Hematopoietic multipotent progenitor cell treated with erythropoietin and hydrocortisone succinate and interleukin-3 and kit ligand, for 15 days (in vitro differentiated cells): ENCODE results near the gene SLC29A2.

Experiments used
- DNase-seq: peaks from one replicate; pipeline ENCODE4 v3.0.0-alpha.2; 2015; ENCODE audit warnings: low spot score

The SLC29A2 gene

DNA sequence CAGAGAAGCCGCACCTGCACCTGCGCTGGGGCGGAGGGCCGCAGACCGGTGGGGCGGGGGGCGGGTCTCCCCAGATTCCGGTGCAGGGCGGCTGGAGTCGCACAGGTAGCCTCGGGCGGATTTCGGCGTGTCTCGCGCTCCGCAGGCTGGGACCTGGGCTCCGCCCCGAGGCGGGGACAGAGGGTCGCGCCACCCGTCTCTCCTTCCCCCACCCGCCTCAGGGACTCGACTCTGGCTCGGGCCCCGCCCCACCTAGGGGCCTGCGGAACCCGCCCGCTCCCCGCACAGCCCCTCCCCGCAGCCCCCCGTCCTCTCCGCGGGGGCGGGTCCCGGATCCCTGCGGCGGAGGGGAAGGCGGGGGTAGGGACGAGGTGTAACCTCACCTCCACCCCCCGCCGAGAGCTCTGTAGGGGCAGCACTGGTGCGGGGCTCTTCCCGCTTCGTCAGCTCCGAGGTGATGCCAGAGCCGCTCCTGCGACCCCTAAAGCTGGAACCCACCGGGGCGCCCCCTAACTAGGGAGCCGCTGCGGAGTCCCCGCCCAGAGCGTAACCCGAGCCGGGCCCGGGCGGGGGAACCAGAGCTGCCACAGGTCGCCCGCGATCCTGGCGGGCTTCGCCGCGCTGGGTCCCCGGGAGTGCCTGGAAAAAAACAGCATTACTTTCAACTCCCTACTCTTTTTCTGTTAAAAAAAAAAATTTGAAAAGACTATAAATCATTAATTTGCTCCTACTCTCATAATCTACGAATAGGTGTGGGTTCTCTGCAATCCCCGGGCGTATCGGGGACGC lies at the start of gene SLC29A2:
Gene SLC29A2, minus strand, starts transcription at position 134 of the 789 bp plus-strand sequence. CDS start 169 bp downstream, outside the sequence.
- DNase-seq: no peak

DNA sequence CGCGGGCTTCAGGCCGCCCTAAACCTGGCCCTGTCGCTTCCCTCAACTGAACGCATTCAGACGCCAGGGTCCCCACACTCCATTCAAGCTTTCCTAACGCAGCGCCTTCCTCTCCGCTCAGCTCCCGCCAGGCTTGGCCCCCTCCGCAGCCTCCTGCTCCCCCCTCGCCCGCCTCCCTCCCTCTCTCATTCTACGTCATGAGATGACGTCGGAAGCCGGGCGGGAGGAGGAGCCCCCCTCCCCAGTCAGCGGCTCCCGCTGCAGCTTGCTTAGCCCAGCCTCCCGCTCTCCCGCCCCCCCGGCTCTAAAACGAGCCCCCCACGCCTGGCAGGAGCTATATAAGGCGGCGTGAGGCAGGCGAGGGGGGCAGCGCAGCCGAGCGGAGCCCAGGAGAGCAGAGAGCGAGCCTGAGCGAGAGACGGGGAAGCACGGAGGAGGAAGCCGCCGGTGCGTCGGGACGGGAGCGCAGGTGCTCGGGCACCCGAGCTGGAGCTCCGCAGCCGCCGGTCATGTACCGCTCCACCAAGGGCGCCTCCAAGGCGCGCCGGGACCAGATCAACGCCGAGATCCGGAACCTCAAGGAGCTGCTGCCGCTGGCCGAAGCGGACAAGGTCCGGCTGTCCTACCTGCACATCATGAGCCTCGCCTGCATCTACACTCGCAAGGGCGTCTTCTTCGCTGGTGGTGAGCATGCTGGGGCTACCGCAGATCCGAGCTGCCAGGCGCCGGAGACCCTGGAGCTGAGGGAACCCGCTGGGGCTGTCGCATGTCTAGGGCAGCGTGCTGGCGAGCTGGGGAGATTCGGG lies 49.3 kb upstream of the SLC29A2 start, which contains the start of gene NPAS4:
Gene NPAS4, plus strand, starts transcription at position 365 of the 806 bp plus-strand sequence. Its CDS starts 145 bp downstream, at position 510.
- DNase-seq: no peak

DNA sequence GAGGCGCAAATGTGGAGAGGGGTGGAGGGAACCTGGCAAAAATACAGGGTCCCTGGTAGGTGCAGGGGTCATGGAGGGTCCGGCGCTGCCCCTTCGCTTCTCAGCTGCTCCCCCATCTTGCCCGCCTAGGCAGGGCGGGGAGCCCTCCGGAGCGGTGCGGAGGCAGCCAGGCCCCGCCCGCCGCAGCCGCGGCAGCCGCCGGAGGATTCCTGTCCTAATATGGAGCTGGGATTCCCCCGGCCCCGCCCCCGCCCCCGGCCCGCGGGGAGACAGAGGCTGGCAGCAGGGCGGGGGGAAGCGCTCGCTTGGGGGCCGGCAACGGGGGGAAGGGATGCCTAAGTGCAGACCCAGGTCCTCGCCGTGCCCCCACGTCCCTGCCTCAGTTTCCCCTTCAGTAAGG lies 48.3 kb upstream of the SLC29A2 start:
- DNase-seq: no peak

DNA sequence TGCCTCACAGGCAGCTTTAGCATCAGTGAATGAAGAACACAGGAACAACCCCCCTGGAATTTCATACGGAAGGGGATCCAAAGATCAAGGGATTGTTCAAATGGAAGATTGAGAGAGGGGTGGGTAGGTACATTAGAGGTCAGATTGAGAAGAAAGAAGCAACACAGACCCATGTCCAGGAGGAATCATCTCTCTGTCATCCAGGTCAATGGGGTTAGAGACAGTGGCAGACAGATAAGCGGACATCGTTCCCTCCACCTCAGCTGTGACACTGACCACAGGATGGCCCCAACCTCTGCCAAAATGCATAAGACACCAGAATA lies 47.4 kb upstream of the SLC29A2 start:
- no peak for DNase-seq

GRCh38 chr11:66418168-66418985 lies 46.8 kb upstream of the SLC29A2 start:
- DNase-seq: peak; percentile 44

DNA sequence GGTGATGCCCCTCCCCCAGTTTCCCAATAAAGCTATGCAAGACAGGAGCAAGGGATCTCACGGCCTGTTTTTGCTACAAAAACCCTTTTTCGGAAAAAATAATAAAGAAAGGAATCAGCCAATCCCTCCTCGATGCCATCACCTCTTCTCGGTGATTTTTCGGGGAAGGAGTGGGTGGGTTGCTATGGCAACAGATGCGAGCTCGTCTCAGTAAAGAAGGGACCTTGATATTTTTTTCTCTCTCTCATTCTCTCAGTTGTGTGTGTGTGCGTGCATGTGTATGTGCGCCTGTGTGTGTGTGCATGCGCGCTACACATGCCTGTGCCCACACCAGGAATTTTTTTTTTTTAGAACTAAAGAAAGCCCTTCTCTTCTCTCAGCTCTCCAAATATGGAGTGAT lies 45.4 kb upstream of the SLC29A2 start:
- DNase-seq: no peak

GRCh38 chr11:66415423-66415822 lies 43.9 kb upstream of the SLC29A2 start:
- no peak for DNase-seq

DNA sequence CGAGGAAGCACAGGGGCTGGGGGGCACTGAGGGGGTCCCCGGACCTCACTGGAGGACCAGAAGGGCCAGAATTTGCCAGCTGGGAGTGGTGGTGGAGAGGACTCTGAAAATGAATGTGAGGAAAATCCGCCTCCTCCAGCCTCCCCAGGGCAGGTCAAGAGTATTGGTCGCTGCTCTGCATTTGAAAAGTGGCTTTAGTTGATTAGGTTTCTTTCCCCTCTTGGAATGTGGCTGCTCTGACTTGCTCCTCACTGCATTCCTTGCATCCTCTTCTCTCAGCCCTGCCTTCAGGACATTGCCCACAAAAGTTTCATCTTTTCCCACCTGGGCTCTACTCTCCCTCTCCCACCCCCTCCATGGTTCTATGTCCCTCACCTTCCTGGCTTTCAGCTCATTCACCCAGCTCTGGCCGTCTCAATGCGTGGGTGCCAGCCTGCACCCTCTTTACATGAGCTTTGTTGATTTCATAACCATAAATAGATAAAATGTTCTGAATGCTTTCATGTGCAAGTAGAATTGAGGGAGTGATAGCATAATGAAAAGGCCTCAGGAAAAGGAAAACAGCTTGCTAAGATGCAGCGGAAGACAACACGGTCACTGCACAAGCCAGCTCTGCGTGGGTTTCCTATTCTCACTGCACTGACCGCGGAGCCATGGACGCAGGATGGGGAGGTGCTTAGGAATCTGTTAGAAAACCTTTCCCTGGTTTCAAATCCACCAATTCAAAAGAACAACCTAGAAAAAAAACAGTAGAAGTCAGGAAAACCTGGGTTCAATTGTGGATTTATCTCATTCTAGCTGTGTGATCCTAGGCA lies 42.8 kb upstream of the SLC29A2 start:
- no peak for DNase-seq

DNA sequence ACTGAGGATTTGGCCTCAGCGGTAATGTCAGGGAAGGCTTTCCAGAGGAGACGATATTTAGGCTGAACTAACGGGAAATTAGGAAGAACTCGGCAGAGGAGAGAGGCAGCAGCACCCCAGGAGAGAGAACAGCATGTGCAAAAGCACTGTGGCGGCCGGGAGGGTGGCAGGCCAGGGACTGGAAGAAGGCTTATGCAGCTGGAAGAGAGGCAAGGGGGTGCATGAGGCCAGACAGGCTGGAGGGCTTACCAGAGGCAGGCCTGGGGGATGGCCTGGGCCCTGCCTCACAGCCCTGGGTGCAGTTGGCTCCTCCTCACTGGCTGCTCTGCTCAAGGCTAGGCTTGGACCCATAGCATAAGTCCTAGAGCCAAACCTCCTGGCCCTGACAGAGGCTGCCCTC lies 41.6 kb upstream of the SLC29A2 start:
- DNase-seq: no peak

DNA sequence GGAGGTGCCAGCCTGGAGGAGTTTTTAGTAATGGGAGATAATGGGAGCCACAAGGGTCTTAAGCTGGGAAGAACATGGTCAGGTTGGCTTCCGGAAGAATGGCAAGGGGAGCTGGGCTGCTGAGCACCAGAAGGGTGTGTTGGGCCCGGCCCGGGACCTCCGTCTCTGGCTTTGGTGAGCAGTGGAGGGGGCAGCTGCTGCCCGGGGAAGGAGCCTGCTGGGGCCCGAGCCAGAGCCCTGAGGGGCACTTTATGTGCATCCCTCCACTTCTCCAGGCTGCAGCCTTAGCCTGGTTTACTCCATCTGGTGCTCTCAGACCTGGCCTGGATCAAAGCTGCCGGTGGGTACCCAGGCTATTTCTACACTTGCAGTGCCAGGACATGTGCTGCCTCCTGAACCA lies 40.5 kb upstream of the SLC29A2 start:
- no peak for DNase-seq

GRCh38 chr11:66411323-66411722 lies 39.8 kb upstream of the SLC29A2 start:
- DNase-seq: no peak

- no peak for DNase-seq
These were observed 38.6 kb upstream of the SLC29A2 start for GRCh38 chr11:66410191-66410590.

DNA sequence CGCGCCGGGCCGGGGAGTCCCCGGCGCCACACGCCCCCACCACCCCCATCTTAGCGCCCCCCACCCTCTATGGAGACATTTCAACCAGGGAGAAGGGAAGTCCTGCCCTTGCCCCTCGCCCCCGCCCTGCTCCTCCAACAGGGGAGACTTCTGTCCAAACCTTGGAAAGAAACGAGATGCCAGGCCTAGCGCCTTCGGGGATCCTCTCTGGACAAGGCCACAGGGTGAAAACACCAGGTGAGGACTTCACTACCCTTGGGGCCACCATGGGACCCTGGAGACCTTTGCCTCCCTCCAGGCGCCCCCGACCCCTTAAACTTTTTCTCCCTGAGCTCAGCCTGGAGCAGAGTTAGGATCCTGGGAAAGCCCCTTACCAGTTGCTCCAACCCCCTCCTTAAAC lies 37.7 kb upstream of the SLC29A2 start:
- DNase-seq: no peak

DNA sequence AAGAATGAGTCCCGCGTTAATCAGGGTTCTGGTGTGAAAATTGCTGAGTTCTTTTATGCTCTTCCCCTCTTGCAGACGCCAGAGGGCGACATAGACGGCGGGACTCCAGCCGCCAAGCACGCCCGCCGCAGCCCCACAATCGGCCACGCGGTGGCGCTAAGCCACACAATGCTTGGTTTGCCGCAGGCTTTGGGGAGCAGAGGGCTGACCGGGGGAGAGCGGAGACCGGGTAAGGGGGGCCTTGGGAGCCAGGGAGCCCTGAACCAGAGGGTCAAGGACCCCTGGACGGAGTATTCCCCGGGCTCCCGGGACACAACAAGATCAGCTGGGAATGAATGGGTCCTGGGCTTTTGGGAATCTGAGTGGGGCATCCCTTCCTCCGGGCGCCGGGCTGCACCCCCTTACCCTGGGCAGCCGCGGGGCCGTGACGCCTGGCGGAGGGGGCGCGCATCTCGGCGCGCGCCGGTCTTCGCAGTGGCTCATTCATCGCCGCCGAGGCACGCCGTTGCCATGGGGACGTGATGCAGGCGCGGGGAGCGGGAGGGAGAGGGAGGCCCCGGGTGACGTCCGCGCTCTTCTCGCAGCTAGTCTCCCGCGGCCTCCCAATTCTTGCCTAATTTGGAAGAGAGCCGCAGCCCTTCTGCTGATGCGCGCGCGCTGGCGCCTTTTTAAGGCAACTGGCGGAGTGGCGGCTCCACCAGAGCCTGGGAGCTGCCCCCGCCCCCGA lies 37.1 kb upstream of the SLC29A2 start:
- peak; percentile 90 for DNase-seq

GRCh38 chr11:66407651-66408050 lies 36.1 kb upstream of the SLC29A2 start:
- no peak for DNase-seq

DNA sequence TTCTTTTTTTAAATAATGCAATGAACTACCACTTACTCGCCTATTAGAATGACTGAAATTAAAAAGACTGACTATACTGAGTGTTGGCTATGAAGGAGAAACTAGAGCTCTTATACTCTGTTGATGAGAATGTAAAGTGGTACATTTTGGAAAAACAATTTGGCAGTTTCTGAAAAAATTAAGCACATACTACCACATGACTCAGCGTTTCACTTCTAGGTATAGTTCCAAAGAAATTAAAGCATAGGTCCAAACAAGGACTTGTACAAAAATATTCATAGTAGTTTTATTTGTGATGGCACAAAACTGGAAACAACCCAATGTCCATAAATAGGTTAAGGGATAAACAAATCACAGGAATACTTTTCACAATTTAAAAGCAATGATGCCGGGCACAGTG lies 22.4 kb upstream of the SLC29A2 start:
- no peak for DNase-seq

DNA sequence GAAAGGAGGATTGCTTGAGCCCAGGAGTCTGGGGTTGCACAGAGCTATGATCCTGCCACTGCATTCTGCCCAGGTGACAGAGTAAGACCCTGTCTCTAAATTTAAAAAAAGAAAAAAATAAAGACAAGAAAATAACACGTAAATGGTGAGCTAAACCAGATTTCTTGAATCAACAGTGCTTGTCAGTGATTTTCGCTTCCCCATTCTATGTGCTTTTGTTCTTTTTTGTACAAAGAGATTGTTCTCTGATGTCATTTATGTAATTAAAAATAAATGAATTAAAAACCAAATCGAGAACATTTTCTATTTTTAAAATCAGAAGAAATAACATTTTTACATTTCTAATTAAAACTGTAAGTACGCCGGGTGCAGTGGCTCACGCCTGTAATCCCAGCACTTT lies 19.8 kb upstream of the SLC29A2 start:
- no peak for DNase-seq

DNA sequence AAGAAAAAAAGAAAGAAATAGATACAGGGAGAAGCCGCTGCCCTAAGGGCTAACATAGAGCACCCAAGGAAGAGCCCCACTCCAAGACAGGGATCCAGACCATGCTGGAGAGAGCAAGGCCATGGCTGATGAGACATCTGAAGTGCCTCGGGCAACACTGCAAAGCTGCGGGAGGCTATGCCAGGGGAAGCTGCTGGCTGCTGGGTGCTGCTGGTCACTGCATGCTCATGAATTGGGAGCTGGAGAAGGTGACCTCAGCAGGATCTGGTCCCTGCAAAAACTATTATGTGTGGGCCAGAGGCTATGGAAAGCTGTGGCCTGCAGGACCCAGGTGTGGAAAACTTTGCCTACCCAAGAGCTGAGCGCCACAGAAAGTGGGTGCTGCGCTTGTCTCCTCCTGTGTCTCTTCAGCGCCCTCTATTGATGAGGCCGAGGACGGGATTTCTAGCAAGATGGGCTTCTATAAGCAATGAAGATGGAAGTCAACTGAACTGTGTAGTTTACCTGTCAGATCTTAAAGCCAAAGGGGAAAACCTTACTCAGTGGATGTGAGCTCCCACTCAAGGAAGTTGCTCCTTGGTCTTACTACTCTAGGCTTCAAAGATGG lies 17.3 kb upstream of the SLC29A2 start:
- peak; percentile 68 for DNase-seq

DNA sequence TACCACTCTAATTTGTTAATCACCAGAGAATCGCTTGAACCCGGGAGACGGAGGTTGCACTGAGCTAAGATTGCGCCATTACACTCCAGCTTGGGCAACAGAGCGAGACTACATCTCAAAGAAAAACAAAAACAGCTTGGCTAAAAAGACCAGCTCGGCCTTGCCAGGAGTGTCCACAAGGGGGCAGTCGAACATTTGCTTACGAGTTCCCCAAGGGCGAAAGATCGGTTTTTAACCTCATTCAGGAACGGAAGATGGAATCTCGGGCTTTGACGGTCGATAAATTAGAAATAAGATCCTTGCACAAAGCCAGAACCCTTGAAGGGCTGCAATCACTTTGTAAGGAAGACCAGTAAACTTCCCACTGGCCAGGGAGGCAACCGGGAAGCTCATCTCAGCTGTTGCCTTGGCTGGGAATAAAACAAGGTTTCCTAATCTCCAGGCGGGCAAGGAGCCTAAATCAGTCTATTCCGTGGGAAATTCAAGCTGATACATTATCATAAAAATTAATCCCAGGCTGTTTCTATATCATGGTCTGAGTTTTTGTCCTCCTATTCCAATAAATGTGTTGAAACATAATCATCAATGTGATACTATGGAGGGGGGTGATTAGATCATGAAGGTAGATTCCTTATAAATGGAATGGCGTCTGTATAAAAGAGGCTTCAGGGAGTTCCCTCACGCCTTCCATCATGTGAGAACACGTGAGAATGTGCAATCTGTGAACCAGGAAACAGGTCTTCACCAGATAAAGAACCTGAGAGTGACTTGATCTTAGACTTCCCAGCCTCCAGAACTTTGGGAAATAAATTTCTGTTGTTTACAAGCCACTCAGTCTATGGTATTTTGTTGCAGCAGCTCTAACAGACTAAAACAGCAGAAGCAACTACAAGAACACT lies 14.9 kb upstream of the SLC29A2 start:
- DNase-seq: peak; percentile 80
